Spleen (tissue), 11 donors: ENCODE measurements around the gene SH2D2A. TPM values are rescaled to one million over a fixed set of nuclear protein-coding genes. Genes with fewer than 3 reads are reported as not detected.
A peak's percentile ranks its signal among the peaks of the same experiment; 100 is the strongest.

Experiments used
- DNase-seq: peaks from one replicate; pipeline ENCODE4 v3.0.0-alpha.2; 2020
- H3K27ac ChIP-seq, 8 donors: fragments of 200-600 bp; sonication (generic) in 7 of 8; 1 replicate in 4 of 8; 2 replicates in 4 of 8; pipeline versions ENCODE4 v1.5.0 to v1.8.0; 2016 to 2021; ENCODE audit warnings: inconsistent platforms in 4 of 8, mild to moderate bottlenecking in 4 of 8, moderate library complexity in 1 of 8
- H3K27me3 ChIP-seq, 7 donors: fragments of 200-600 bp; sonication (generic) in 6 of 7; replicated peaks in 1 of 7; 1 replicate in 4 of 7; 2 replicates in 3 of 7; pipeline versions ENCODE4 v1.5.0 to v1.8.0; 2016 to 2021; ENCODE audit warnings: inconsistent platforms in 3 of 7, mild to moderate bottlenecking in 1 of 7
- H3K36me3 ChIP-seq, 6 donors: fragments of 200-600 bp; sonication (generic) in 5 of 6; 1 replicate in 4 of 6; 2 replicates in 2 of 6; pipeline versions ENCODE4 v1.5.0 to v1.8.0; 2016 to 2021; ENCODE audit warnings: inconsistent platforms in 2 of 6
- H3K4me1 ChIP-seq, 6 donors: fragments of 200-600 bp; sonication (generic) in 5 of 6; 1 replicate in 3 of 6; 2 replicates in 3 of 6; pipeline versions ENCODE4 v1.5.0 to v1.8.0; 2016 to 2021; ENCODE audit warnings: inconsistent platforms in 3 of 6
- H3K4me3 ChIP-seq, 8 donors: fragments of 200-600 bp; sonication (generic) in 7 of 8; 1 replicate in 4 of 8; 2 replicates in 4 of 8; pipeline versions ENCODE4 v1.5.0 to v1.8.0; 2016 to 2021; ENCODE audit warnings: inconsistent platforms in 4 of 8, mild to moderate bottlenecking in 4 of 8, moderate library complexity in 2 of 8
- H3K9me3 ChIP-seq, 8 donors: fragments of 200-600 bp; sonication (generic) in 7 of 8; 1 replicate in 4 of 8; 2 replicates in 4 of 8; pipeline versions ENCODE4 v1.5.0 to v1.8.0; 2016 to 2021; ENCODE audit warnings: inconsistent platforms in 4 of 8
- POLR2A ChIP-seq, 3 donors: fragments of 450-650 bp; IDR thresholded peaks; one replicate each; pipeline ENCODE4 v1.5.1; 2017; ENCODE audit warnings: antibody characterized with exemption in 3 of 3, mild to moderate bottlenecking in 1 of 3
- POLR2AphosphoS5 ChIP-seq, 3 donors: sonication (generic); formaldehyde crosslinking; IDR thresholded peaks; one replicate each; pipeline ENCODE4 v1.5.1; 2017; ENCODE audit warnings: antibody characterized with exemption in 3 of 3
- whole genome bisulfite sequencing, 5 donors: extraction: QIAGEN DNeasy Blood & Tissue Kit in 3 of 5; methylation state at CpG; one replicate each; pipeline versions ENCODE4 v1.1.5 to v1.1.7; 2013 to 2018; 5-methylcytosine and 5-hydroxymethylcytosine counted together
- intact Hi-C: fragments of 100-400 bp; cut with DNase I; formaldehyde crosslinking; loops from one replicate; pipeline ENCODE4 v1.15.0; 2023; ENCODE audit warnings: low total_unique reads
- polyA plus RNA-seq, 3 donors: library from polyadenylated mRNA; stranded (reverse); fragments of 200-250 nt; gene quantifications; one replicate each; pipeline ENCODE4 v1.2.1, GENCODE V29; 2013
- total RNA-seq, 7 donors: library from RNA; depleted of rRNA in 3 of 7; stranded (reverse); fragments of >200 nt in 3 of 7; fragmentation: NEBNext Ultra II Directional in 4 of 7; extraction: Animal tissue kit (Norgen Biotek cat#: 25700) in 4 of 7; gene quantifications; one replicate each; pipeline versions ENCODE4 v1.1.0 to v1.2.1, GENCODE V29; 2016 to 2021
- TF ChIP-seq, protein P1 (sequence below), 11 experiments: fragments of 200-600 bp in 7 of 11; fragments of 450-650 bp in 4 of 11; sonication (generic) in 4 of 11; IDR thresholded peaks in 8 of 11; conservative IDR thresholded peaks in 3 of 11; 1 replicate in 7 of 11; 2 replicates in 4 of 11; pipeline versions ENCODE4 v1.4.0 to v1.8.0; 2016 to 2021; ENCODE audit warnings: antibody characterized with exemption in 11 of 11, inconsistent platforms in 4 of 11, mild to moderate bottlenecking in 1 of 11
- donor health status: healthy with polysubstance abuse.
- donor health status: DM: no; HTN: no; CAD: no; lungs with moderate emphysema.
- donor health status: DM: no; HTN: no; CAD: no.
- donor health status: Bipolar disorder and iron deficiency.
- donor health status: healthy.
- donor health status: DM: no; HTN: no; CAD: no.
- donor health status: DM: yes; HTN: yes; CAD: no.

Gene SH2D2A
- total and polyA plus RNA-seq, 10 donors: 3.6 to 22.1 (median 12.4) TPM

GRCh38 chr1:156789621-156790318 lies 26.9 kb downstream of the SH2D2A start:
- Histone ChIP-seq H3K4me1 (peaks cover 0 to 26% (median 0%) of the 10 kb centered on the region in 6 donors), H3K4me3 (no peak overlapping the region), H3K36me3 (peaks cover 4 to 100% (median 74%) of the 10 kb centered on the region in 6 donors), H3K27me3 (no peaks in the 10 kb centered on the region), H3K27ac (no peak overlapping the region), H3K9me3 (no peaks in the 10 kb centered on the region)
- WGBS, 5 donors: 81 to 96% (median 93%) methylated on average over 4 of the region's 4 CpGs
- no peak for DNase-seq
- intact Hi-C loops: no loop called here
- TF ChIP-seq POLR2A (IDR thresholded peaks at IDR 0.05) (no peak), POLR2AphosphoS5 (IDR thresholded peaks at IDR 0.05) (no peak)
- TF ChIP-seq, protein P1, sequence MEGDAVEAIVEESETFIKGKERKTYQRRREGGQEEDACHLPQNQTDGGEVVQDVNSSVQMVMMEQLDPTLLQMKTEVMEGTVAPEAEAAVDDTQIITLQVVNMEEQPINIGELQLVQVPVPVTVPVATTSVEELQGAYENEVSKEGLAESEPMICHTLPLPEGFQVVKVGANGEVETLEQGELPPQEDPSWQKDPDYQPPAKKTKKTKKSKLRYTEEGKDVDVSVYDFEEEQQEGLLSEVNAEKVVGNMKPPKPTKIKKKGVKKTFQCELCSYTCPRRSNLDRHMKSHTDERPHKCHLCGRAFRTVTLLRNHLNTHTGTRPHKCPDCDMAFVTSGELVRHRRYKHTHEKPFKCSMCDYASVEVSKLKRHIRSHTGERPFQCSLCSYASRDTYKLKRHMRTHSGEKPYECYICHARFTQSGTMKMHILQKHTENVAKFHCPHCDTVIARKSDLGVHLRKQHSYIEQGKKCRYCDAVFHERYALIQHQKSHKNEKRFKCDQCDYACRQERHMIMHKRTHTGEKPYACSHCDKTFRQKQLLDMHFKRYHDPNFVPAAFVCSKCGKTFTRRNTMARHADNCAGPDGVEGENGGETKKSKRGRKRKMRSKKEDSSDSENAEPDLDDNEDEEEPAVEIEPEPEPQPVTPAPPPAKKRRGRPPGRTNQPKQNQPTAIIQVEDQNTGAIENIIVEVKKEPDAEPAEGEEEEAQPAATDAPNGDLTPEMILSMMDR (IDR thresholded peaks at IDR 0.05 in 8 of 11, conservative IDR thresholded peaks at IDR 0.05 in 3 of 11): no peak

GRCh38 chr1:156788136-156788535 lies 28.5 kb downstream of the SH2D2A start:
- Histone ChIP-seq H3K4me1 (peaks cover 0 to 29% (median 0%) of the 10 kb centered on the region in 6 donors), H3K27ac (no peak overlapping the region), H3K9me3 (no peaks in the 10 kb centered on the region), H3K36me3 (peaks cover 4 to 100% (median 69%) of the 10 kb centered on the region in 6 donors), H3K4me3 (no peak overlapping the region), H3K27me3 (no peaks in the 10 kb centered on the region)
- 92 to 95% (median 93%) methylated on average over 2 of the region's 2 CpGs for WGBS, 5 donors
- TF ChIP-seq POLR2A (IDR thresholded peaks at IDR 0.05) (no peak), POLR2AphosphoS5 (IDR thresholded peaks at IDR 0.05) (no peak)
- TF ChIP-seq, protein P1 (IDR thresholded peaks at IDR 0.05 in 8 of 11, conservative IDR thresholded peaks at IDR 0.05 in 3 of 11): no peak
- intact Hi-C loops: no loop called here
- DNase-seq: no peak

DNA sequence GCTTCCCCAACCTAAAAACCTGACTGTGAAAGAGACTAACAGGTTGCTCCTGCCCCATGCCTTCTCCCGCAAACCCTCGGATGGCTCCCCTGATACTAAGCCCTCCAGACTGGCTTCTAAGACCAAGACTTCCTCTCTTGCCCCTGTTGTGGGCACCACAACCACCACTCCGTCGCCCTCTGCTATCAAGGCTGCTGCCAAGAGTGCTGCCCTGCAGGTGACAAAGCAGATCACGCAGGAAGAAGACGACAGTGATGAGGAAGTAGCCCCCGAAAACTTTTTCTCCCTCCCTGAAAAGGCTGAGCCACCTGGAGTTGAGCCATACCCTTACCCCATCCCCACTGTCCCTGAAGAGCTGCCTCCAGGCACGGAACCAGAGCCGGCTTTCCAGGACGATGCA lies 30.0 kb downstream of the SH2D2A start:
- TF ChIP-seq POLR2A (IDR thresholded peaks at IDR 0.05) (no peak), POLR2AphosphoS5 (IDR thresholded peaks at IDR 0.05) (peak in 1 of 3 donors; percentile 20)
- TF ChIP-seq, protein P1 (IDR thresholded peaks at IDR 0.05 in 8 of 11, conservative IDR thresholded peaks at IDR 0.05 in 3 of 11): no peak

GRCh38 chr1:156785458-156785857 lies 31.2 kb downstream of the SH2D2A start:
- no peaks in the 10 kb centered on the region for H3K9me3 ChIP-seq
- intact Hi-C loops: no loop called here
- TF ChIP-seq POLR2A (IDR thresholded peaks at IDR 0.05) (no peak), POLR2AphosphoS5 (IDR thresholded peaks at IDR 0.05) (no peak)
- TF ChIP-seq, protein P1 (IDR thresholded peaks at IDR 0.05 in 8 of 11, conservative IDR thresholded peaks at IDR 0.05 in 3 of 11): no peak

More for the DNA sequence above, 30.0 kb downstream of the SH2D2A start:
- Histone ChIP-seq H3K36me3 (peaks cover 4 to 100% (median 62%) of the 10 kb centered on the region in 6 donors), H3K4me1 (peaks cover 0 to 37% (median 6%) of the 10 kb centered on the region in 6 donors), H3K27me3 (no peaks in the 10 kb centered on the region), H3K4me3 (no peak overlapping the region), H3K27ac (no peak overlapping the region), H3K9me3 (no peaks in the 10 kb centered on the region)
- no peak for DNase-seq
- 35 to 79% (median 50%) methylated on average over 10 of the region's 10 CpGs for WGBS, 5 donors
- intact Hi-C loops: no loop called here

More at GRCh38 chr1:156785458-156785857, 31.2 kb downstream of the SH2D2A start:
- peaks cover 4 to 100% (median 52%) of the 10 kb centered on the region in 6 donors for H3K36me3 ChIP-seq
- H3K27me3 ChIP-seq: no peaks in the 10 kb centered on the region
- H3K4me3 ChIP-seq: no peak overlapping the region
- 66 to 79% (median 73%) methylated on average over 6 of the region's 6 CpGs for WGBS, 5 donors
- H3K27ac ChIP-seq: no peak overlapping the region
- DNase-seq: no peak
- peaks cover 0 to 49% (median 11%) of the 10 kb centered on the region in 6 donors for H3K4me1 ChIP-seq
